Sigmoid colon (tissue), 7 donors: Measurements from ENCODE around the gene CIDEA. TPM values are rescaled to one million over a fixed set of nuclear protein-coding genes. Genes with fewer than 3 reads are reported as not detected.

Experiments used
- DNase-seq: peaks from one replicate; pipeline ENCODE4 v3.0.0-alpha.2; 2019
- H3K27ac ChIP-seq, 4 donors: fragments of 200-600 bp; sonication (generic); one replicate each; pipeline ENCODE4 v1.5.1; 2016 to 2019; ENCODE audit warnings: mild to moderate bottlenecking in 1 of 4
- H3K27me3 ChIP-seq, 3 donors: fragments of 200-600 bp; sonication (generic); one replicate each; pipeline ENCODE4 v1.5.1; 2019; ENCODE audit warnings: mild to moderate bottlenecking in 1 of 3
- H3K36me3 ChIP-seq, 4 donors: fragments of 200-600 bp; sonication (generic); one replicate each; pipeline ENCODE4 v1.5.1; 2016 to 2019
- H3K4me1 ChIP-seq, 4 donors: fragments of 200-600 bp; sonication (generic); one replicate each; pipeline ENCODE4 v1.5.1; 2017 to 2019
- H3K4me3 ChIP-seq, 4 donors: fragments of 200-600 bp; sonication (generic); one replicate each; pipeline ENCODE4 v1.5.1; 2017 to 2019; ENCODE audit warnings: mild to moderate bottlenecking in 2 of 4, moderate library complexity in 1 of 4
- H3K9me3 ChIP-seq, 4 donors: fragments of 200-600 bp in 3 of 4; sonication (generic) in 3 of 4; one replicate each; pipeline versions ENCODE4 v1.5.1 to v1.6.1; 2013 to 2019
- EP300 ChIP-seq, 4 donors: sonication (generic); formaldehyde crosslinking; IDR thresholded peaks; one replicate each; pipeline ENCODE4 v1.6.1; 2017; ENCODE audit warnings: antibody characterized with exemption in 4 of 4
- POLR2A ChIP-seq, 2 donors: fragments of 450-650 bp; IDR thresholded peaks; one replicate each; pipeline ENCODE4 v1.6.1; 2016; ENCODE audit warnings: antibody characterized with exemption in 2 of 2, mild to moderate bottlenecking in 2 of 2, moderate library complexity in 2 of 2
- POLR2AphosphoS5 ChIP-seq, 4 donors: sonication (generic); formaldehyde crosslinking; IDR thresholded peaks; one replicate each; pipeline ENCODE4 v1.6.1; 2017; ENCODE audit warnings: antibody characterized with exemption in 4 of 4
- WGBS, 2 donors: extraction: QIAGEN DNeasy Blood & Tissue Kit; methylation state at CpG; one replicate each; pipeline ENCODE4 v1.1.7; 2013; 5-methylcytosine and 5-hydroxymethylcytosine counted together
- intact Hi-C: fragments of 100-400 bp; cut with DNase I; formaldehyde crosslinking; loops from one replicate; pipeline ENCODE4 v1.15.1; 2023
- polyA plus RNA-seq, 3 donors: library from polyadenylated mRNA; stranded (reverse); fragments of 200-250 nt; gene quantifications; one replicate each; pipeline ENCODE4 v1.2.3, GENCODE V29; 2013
- total RNA-seq, 4 donors: library from RNA; depleted of rRNA; stranded (reverse); fragments of >200 nt; gene quantifications; one replicate each; pipeline ENCODE4 v1.1.0, GENCODE V29; 2016
- TF ChIP-seq, protein P1 (sequence below), 4 experiments: fragments of 450-650 bp in 3 of 4; fragments of 200-600 bp in 1 of 4; IDR thresholded peaks; one replicate each; pipeline ENCODE4 v1.5.1; 2016 to 2019; ENCODE audit warnings: antibody characterized with exemption in 4 of 4, mild to moderate bottlenecking in 3 of 4, moderate library complexity in 2 of 4
- donor health status: healthy with polysubstance abuse.
- donor health status: Bipolar disorder and iron deficiency.
- donor health status: healthy.

CIDEA gene
- total and polyA plus RNA-seq, 7 donors = 4.2 to 17.8 TPM; not detected in 5

- Histone ChIP-seq H3K4me1 (peaks cover 0 to 5% (median 0%) of the 10 kb centered on the region in 4 donors), H3K27ac (no peak overlapping the region), H3K27me3 (no peaks in the 10 kb centered on the region), H3K4me3 (no peak overlapping the region), H3K9me3 (no peaks in the 10 kb centered on the region), H3K36me3 (no peaks in the 10 kb centered on the region)
- intact Hi-C loops = loop anchor here (5.0 to 10.0 kb wide), 3 partner anchors 160 to 577 kb away; no protein-coding TSS in a partner anchor
- no peak for DNase-seq
- 93 to 94% methylated on average over 19 of the region's 19 CpGs for WGBS, 2 donors
- TF ChIP-seq EP300 (IDR thresholded peaks at IDR 0.05) (no peak), POLR2A (IDR thresholded peaks at IDR 0.05) (no peak), POLR2AphosphoS5 (IDR thresholded peaks at IDR 0.05) (no peak)
- TF ChIP-seq, protein P1, sequence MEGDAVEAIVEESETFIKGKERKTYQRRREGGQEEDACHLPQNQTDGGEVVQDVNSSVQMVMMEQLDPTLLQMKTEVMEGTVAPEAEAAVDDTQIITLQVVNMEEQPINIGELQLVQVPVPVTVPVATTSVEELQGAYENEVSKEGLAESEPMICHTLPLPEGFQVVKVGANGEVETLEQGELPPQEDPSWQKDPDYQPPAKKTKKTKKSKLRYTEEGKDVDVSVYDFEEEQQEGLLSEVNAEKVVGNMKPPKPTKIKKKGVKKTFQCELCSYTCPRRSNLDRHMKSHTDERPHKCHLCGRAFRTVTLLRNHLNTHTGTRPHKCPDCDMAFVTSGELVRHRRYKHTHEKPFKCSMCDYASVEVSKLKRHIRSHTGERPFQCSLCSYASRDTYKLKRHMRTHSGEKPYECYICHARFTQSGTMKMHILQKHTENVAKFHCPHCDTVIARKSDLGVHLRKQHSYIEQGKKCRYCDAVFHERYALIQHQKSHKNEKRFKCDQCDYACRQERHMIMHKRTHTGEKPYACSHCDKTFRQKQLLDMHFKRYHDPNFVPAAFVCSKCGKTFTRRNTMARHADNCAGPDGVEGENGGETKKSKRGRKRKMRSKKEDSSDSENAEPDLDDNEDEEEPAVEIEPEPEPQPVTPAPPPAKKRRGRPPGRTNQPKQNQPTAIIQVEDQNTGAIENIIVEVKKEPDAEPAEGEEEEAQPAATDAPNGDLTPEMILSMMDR (IDR thresholded peaks at IDR 0.05) = no peak
These were observed 19.5 kb upstream of the CIDEA start for GRCh38 chr18:12234451-12235190.

GRCh38 chr18:12236141-12236540 is 18.0 kb upstream of the CIDEA start:
- no peak for TF ChIP-seq POLR2AphosphoS5 (IDR thresholded peaks at IDR 0.05)
- TF ChIP-seq, protein P1 (IDR thresholded peaks at IDR 0.05) = no peak
- no peak for TF ChIP-seq EP300 (IDR thresholded peaks at IDR 0.05)
- TF ChIP-seq POLR2A (IDR thresholded peaks at IDR 0.05) = no peak
- 94 to 95% methylated on average over 16 of the region's 16 CpGs for WGBS, 2 donors
- Histone ChIP-seq H3K4me1 (peaks cover 0 to 5% (median 0%) of the 10 kb centered on the region in 4 donors), H3K36me3 (no peaks in the 10 kb centered on the region), H3K4me3 (no peak overlapping the region), H3K27me3 (no peaks in the 10 kb centered on the region), H3K27ac (no peak overlapping the region), H3K9me3 (no peaks in the 10 kb centered on the region)
- intact Hi-C loops = loop anchor here (5.0 to 10.0 kb wide), 3 partner anchors 161 to 579 kb away; no protein-coding TSS in a partner anchor
- DNase-seq = no peak

GRCh38 chr18:12236934-12237832 is 17.0 kb upstream of the CIDEA start:
- no peak overlapping the region for H3K4me3 ChIP-seq
- no peaks in the 10 kb centered on the region for H3K9me3 ChIP-seq
- TF ChIP-seq, protein P1 (IDR thresholded peaks at IDR 0.05) = peak; percentile 39 to 86 (median 62)
- TF ChIP-seq POLR2A (IDR thresholded peaks at IDR 0.05) = no peak
- intact Hi-C loops = loop anchor here (5.0 to 10.0 kb wide), 3 partner anchors 162 to 580 kb away; no protein-coding TSS in a partner anchor
- peak; percentile 80 for DNase-seq
- H3K4me1 ChIP-seq = peaks cover 0 to 5% (median 0%) of the 10 kb centered on the region in 4 donors
- H3K36me3 ChIP-seq = no peaks in the 10 kb centered on the region
- H3K27ac ChIP-seq = no peak overlapping the region
- H3K27me3 ChIP-seq = no peaks in the 10 kb centered on the region
- 27 to 34% methylated on average over 33 of the region's 33 CpGs for WGBS, 2 donors

- no peak for DNase-seq
- peaks cover 0 to 5% (median 0%) of the 10 kb centered on the region in 4 donors for H3K4me1 ChIP-seq
- no peaks in the 10 kb centered on the region for H3K27me3 ChIP-seq
- no peaks in the 10 kb centered on the region for H3K9me3 ChIP-seq
- H3K4me3 ChIP-seq = no peak overlapping the region
- TF ChIP-seq, protein P1 (IDR thresholded peaks at IDR 0.05) = no peak
- TF ChIP-seq POLR2A (IDR thresholded peaks at IDR 0.05) (no peak), EP300 (IDR thresholded peaks at IDR 0.05) (no peak), POLR2AphosphoS5 (IDR thresholded peaks at IDR 0.05) (no peak)
- no peaks in the 10 kb centered on the region for H3K36me3 ChIP-seq
- intact Hi-C loops = loop anchor here (5.0 to 10.0 kb wide), 3 partner anchors 164 to 582 kb away; no protein-coding TSS in a partner anchor
- WGBS, 2 donors = 46 to 56% methylated on average over 3 of the region's 3 CpGs
- H3K27ac ChIP-seq = no peak overlapping the region
These were observed 15.3 kb upstream of the CIDEA start for GRCh38 chr18:12238826-12239225.
